Measurements from ENCODE around the gene COMMD1. TPM values are rescaled to one million over a fixed set of nuclear protein-coding genes. Genes with fewer than 3 reads are reported as not detected.

COMMD1 gene
- total RNA-seq, 1 experiment from 2014 or later, result 31.7 TPM

- TF ChIP-seq EZH2phosphoT487 (IDR thresholded peaks at IDR 0.05; ENCODE audit: borderline replicate concordance, low read length) (no peak), EZH2 (IDR thresholded peaks at IDR 0.05; ENCODE audit: low read length, unreplicated experiment) (no peak), CTCF (conservative IDR thresholded peaks at IDR 0.05; ENCODE audit: low read depth, low read length) (no peak)
Measured at GRCh38 chr2:62076980-62077638, 171.6 kb downstream of the COMMD1 start.

GRCh38 chr2:62084801-62085200 lies 179.3 kb downstream of the COMMD1 start:
- POLR2A ChIA-PET (ENCODE audit: unreplicated experiment), result no interaction called here
- no peaks in the 10 kb centered on the region for H3F3A ChIP-seq (ENCODE audit: low read length, unreplicated experiment)

More at GRCh38 chr2:62076980-62077638, 171.6 kb downstream of the COMMD1 start:
- no peaks in the 10 kb centered on the region for H3K79me2 ChIP-seq (ENCODE audit: low read length)
- H3K9me2 ChIP-seq (replicated peaks; ENCODE audit: low read length), result no peaks in the 10 kb centered on the region
- H2AFZ ChIP-seq (ENCODE audit: low read length), result no peak overlapping the region
- BruUV-seq (replicated peaks), result no TSS peak
- no peak overlapping the region for H3K4me3 ChIP-seq (ENCODE audit: low read length)
- no peaks in the 10 kb centered on the region for H3F3A ChIP-seq (ENCODE audit: low read length, unreplicated experiment)
- no peak overlapping the region for H3K4me2 ChIP-seq (ENCODE audit: low read length)
- no peaks in the 10 kb centered on the region for H3K36me3 ChIP-seq (ENCODE audit: low read depth, low read length)
- ATAC-seq (no peak), DNase-seq (no peak)
- H3K4me1 ChIP-seq (ENCODE audit: insufficient read depth, low read length), result peaks cover 8% of the 10 kb centered on the region
- H3K27ac ChIP-seq (ENCODE audit: low read length), result no peak overlapping the region
- intact Hi-C loops (cut with micrococcal nuclease), result no loop called here
- H3K27me3 ChIP-seq (ENCODE audit: low read length), result no peaks in the 10 kb centered on the region
- H3K9ac ChIP-seq (ENCODE audit: low read length), result no peak overlapping the region
- no peaks in the 10 kb centered on the region for H3K9me3 ChIP-seq (ENCODE audit: low read length)
- ChIA-PET POLR2A (ENCODE audit: unreplicated experiment) (no interaction called here), CTCF (no interaction called here)
- no peaks in the 10 kb centered on the region for H4K20me1 ChIP-seq (ENCODE audit: low read length)

More at GRCh38 chr2:62084801-62085200, 179.3 kb downstream of the COMMD1 start:
- Histone ChIP-seq H4K20me1 (ENCODE audit: low read length) (no peaks in the 10 kb centered on the region), H3K9me2 (replicated peaks; ENCODE audit: low read length) (no peaks in the 10 kb centered on the region), H3K9ac (ENCODE audit: low read length) (no peak overlapping the region), H3K79me2 (ENCODE audit: low read length) (no peaks in the 10 kb centered on the region), H3K27me3 (ENCODE audit: low read length) (no peaks in the 10 kb centered on the region), H3K27ac (ENCODE audit: low read length) (no peak overlapping the region), H2AFZ (ENCODE audit: low read length) (no peak overlapping the region), H3K4me1 (ENCODE audit: insufficient read depth, low read length) (peaks cover 9% of the 10 kb centered on the region), H3K36me3 (ENCODE audit: low read depth, low read length) (no peaks in the 10 kb centered on the region), H3K9me3 (ENCODE audit: low read length) (no peaks in the 10 kb centered on the region), H3K4me3 (ENCODE audit: low read length) (no peak overlapping the region), H3K4me2 (ENCODE audit: low read length) (no peak overlapping the region)
- ATAC-seq, result no peak
- intact Hi-C loops (cut with micrococcal nuclease), result no loop called here
- CTCF ChIA-PET, result no interaction called here
- BruUV-seq (replicated peaks), result no TSS peak
- no peak for DNase-seq
- TF ChIP-seq EZH2phosphoT487 (IDR thresholded peaks at IDR 0.05; ENCODE audit: borderline replicate concordance, low read length) (no peak), EZH2 (IDR thresholded peaks at IDR 0.05; ENCODE audit: low read length, unreplicated experiment) (no peak), CTCF (conservative IDR thresholded peaks at IDR 0.05; ENCODE audit: low read depth, low read length) (no peak)

Data from PC-3 (cell line).